HG03066 (cell line): Measurements from ENCODE around the gene TEX11.
"Not testable (repeated sequence)": the region's sequence is repeated elsewhere in the genome, so short reads cannot be mapped to it uniquely, and the experiment has no call there.

Experiments used
- ATAC-seq: cut with Tn5 transposase; IDR thresholded peaks from one replicate; pipeline ENCODE4 v1.9.1; 2021; ENCODE audit warnings: low read depth; ENCODE audit not compliant: unreplicated experiment

The TEX11 gene

GRCh38 chrX:70618467-70618866, 290.0 kb downstream of the TEX11 start:
- ATAC-seq: no peak

- ATAC-seq: no peak
Measured at GRCh38 chrX:70613295-70613694, 295.2 kb downstream of the TEX11 start.

GRCh38 chrX:70605352-70605751, 303.2 kb downstream of the TEX11 start:
- no peak for ATAC-seq

- ATAC-seq: no peak
Measured at GRCh38 chrX:70592091-70592490, 316.4 kb downstream of the TEX11 start.

GRCh38 chrX:70587158-70587557, 321.4 kb downstream of the TEX11 start:
- not testable (repeated sequence) for ATAC-seq

- no peak for ATAC-seq
Measured at GRCh38 chrX:70577442-70577841, 331.1 kb downstream of the TEX11 start.

GRCh38 chrX:70569922-70570576, 338.5 kb downstream of the TEX11 start:
- ATAC-seq: not testable (repeated sequence)

- no peak for ATAC-seq
Measured at GRCh38 chrX:70554948-70555347, 353.6 kb downstream of the TEX11 start.

- no peak for ATAC-seq
Measured at GRCh38 chrX:70554523-70554922, 354.0 kb downstream of the TEX11 start.

- no peak for ATAC-seq
Measured at GRCh38 chrX:70554081-70554480, 354.4 kb downstream of the TEX11 start.

GRCh38 chrX:70553516-70553915, 355.0 kb downstream of the TEX11 start:
- ATAC-seq: peak; percentile 68

GRCh38 chrX:70552130-70552704, 356.3 kb downstream of the TEX11 start:
- no peak for ATAC-seq

- no peak for ATAC-seq
Measured at GRCh38 chrX:70549429-70549828, 359.1 kb downstream of the TEX11 start.

- no peak for ATAC-seq
Measured at GRCh38 chrX:70535198-70535597, 373.3 kb downstream of the TEX11 start.

GRCh38 chrX:70527610-70528345, 380.7 kb downstream of the TEX11 start:
- no peak for ATAC-seq

- ATAC-seq: no peak
Measured at GRCh38 chrX:70527053-70527452, 381.5 kb downstream of the TEX11 start.

- no peak for ATAC-seq
Measured at GRCh38 chrX:70525733-70526132, 382.8 kb downstream of the TEX11 start.

- not testable (repeated sequence) for ATAC-seq
Measured at GRCh38 chrX:70515692-70516091, 392.8 kb downstream of the TEX11 start.

GRCh38 chrX:70515270-70515669, 393.2 kb downstream of the TEX11 start:
- ATAC-seq: not testable (repeated sequence)

GRCh38 chrX:70509078-70509477, 399.4 kb downstream of the TEX11 start:
- ATAC-seq: no peak

GRCh38 chrX:70508296-70508911, 400.1 kb downstream of the TEX11 start:
- ATAC-seq: no peak
